Left lung (tissue), 10 donors: ENCODE results near the gene DACT3. TPM values are rescaled to one million over a fixed set of nuclear protein-coding genes. Genes with fewer than 3 reads are reported as not detected.

Experiments
- ATAC-seq: fragments of 200-7000 bp; cut with Tn5 transposase; one replicate; pipeline ENCODE4 v1.9.1; 2020; ENCODE audit warnings: moderate library complexity
- DNase-seq, 4 donors: peaks; one replicate each; pipeline ENCODE4 v3.0.0-alpha.2; 2013 to 2020
- H3K27ac ChIP-seq, 2 donors: fragments of 200-600 bp; sonication (generic) in 1 of 2; one replicate each; pipeline versions ENCODE4 v1.5.0 to v1.8.0; 2020 to 2021
- H3K27me3 ChIP-seq, 2 donors: fragments of 200-600 bp; sonication (generic) in 1 of 2; one replicate each; pipeline versions ENCODE4 v1.5.0 to v1.8.0; 2020 to 2021
- H3K36me3 ChIP-seq, 2 donors: fragments of 200-600 bp; sonication (generic) in 1 of 2; one replicate each; pipeline versions ENCODE4 v1.5.0 to v1.8.0; 2020 to 2021
- H3K4me1 ChIP-seq, 2 donors: fragments of 200-600 bp; one replicate each; pipeline ENCODE4 v1.8.0; 2021
- H3K4me3 ChIP-seq, 2 donors: fragments of 200-600 bp; sonication (generic) in 1 of 2; one replicate each; pipeline versions ENCODE4 v1.5.0 to v1.8.0; 2020 to 2021; ENCODE audit warnings: mild to moderate bottlenecking in 1 of 2
- H3K9me3 ChIP-seq, 2 donors: fragments of 200-600 bp; sonication (generic) in 1 of 2; one replicate each; pipeline versions ENCODE4 v1.5.0 to v1.8.0; 2020 to 2021
- intact Hi-C, 2 donors: fragments of 100-400 bp; cut with DNase I; formaldehyde crosslinking; loops; one replicate each; pipeline versions ENCODE4 v1.11.2 to v1.14.2; 2022
- polyA plus RNA-seq, 6 donors: library from polyadenylated mRNA; unstranded; fragments of 120-200 nt; gene quantifications; one replicate each; pipeline ENCODE4 v1.2.1, GENCODE V29; 2013; ENCODE audit not compliant: insufficient read length in 6 of 6
- total RNA-seq, 2 donors: library from RNA; stranded (reverse); fragmentation: NEBNext Ultra II Directional; extraction: Animal tissue kit (Norgen Biotek cat#: 25700); gene quantifications; one replicate each; pipeline ENCODE4 v1.2.1, GENCODE V29; 2021
- TF ChIP-seq, protein P1 (sequence below), 2 donors: fragments of 200-600 bp; sonication (generic) in 1 of 2; IDR thresholded peaks; one replicate each; pipeline versions ENCODE4 v1.5.0 to v1.8.0; 2021; ENCODE audit warnings: antibody characterized with exemption in 2 of 2
- donor health status: DM: no; HTN: yes; CAD: no.
- donor health status: DM: no; HTN: no; CAD: no.

The DACT3 gene
- total and polyA plus RNA-seq, 8 donors: 6.6 to 53.4 (median 43.2) TPM

DNA sequence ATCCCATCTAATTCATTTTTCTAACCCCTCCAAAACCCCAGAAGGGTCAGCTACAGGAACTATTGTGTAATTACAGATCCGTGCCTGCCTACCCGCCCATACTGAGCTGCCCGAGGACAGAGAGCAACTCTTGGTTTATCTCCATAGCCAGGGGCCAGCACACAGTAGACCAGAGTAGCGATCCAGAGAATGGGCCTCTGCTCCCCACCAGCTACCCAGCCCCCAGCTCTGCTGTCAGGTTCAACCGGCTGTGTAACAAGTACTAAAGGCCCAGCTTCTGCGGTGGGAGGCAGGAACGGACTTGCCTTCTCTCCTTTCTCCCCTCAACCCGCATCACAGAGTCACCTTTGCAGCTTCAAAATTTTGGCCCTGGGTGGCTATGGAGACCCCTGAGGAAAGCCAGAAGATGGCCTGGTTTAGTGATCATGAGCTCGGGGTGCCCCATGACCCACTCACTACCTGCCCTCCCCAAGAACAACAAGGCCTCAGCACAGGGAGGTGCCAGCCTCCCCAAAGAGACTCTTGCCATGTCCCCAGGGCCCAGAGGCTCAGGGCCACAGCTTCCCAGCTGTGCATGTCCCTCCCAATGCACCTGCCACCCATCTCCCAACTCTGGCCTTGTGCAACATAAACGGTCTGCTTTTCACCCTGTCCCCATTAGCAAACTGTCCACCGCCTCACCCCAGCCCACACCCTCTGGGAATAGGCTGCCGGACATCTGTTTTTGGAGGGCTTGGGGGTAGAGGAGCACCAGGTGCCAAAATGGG lies 54.1 kb downstream of the DACT3 start:
- H3K27ac ChIP-seq: no peak overlapping the region
- no peaks in the 10 kb centered on the region for H3K9me3 ChIP-seq
- H3K4me3 ChIP-seq: no peak overlapping the region
- H3K36me3 ChIP-seq: peaks cover 0 to 57% of the 10 kb centered on the region in 2 donors
- peaks cover 18 to 43% of the 10 kb centered on the region in 2 donors for H3K4me1 ChIP-seq
- no peaks in the 10 kb centered on the region for H3K27me3 ChIP-seq
- intact Hi-C loops: no loop called here
- TF ChIP-seq, protein P1, sequence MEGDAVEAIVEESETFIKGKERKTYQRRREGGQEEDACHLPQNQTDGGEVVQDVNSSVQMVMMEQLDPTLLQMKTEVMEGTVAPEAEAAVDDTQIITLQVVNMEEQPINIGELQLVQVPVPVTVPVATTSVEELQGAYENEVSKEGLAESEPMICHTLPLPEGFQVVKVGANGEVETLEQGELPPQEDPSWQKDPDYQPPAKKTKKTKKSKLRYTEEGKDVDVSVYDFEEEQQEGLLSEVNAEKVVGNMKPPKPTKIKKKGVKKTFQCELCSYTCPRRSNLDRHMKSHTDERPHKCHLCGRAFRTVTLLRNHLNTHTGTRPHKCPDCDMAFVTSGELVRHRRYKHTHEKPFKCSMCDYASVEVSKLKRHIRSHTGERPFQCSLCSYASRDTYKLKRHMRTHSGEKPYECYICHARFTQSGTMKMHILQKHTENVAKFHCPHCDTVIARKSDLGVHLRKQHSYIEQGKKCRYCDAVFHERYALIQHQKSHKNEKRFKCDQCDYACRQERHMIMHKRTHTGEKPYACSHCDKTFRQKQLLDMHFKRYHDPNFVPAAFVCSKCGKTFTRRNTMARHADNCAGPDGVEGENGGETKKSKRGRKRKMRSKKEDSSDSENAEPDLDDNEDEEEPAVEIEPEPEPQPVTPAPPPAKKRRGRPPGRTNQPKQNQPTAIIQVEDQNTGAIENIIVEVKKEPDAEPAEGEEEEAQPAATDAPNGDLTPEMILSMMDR (IDR thresholded peaks at IDR 0.05): no peak
- DNase-seq (peak in 1 of 4 donors; percentile 38), ATAC-seq (no peak)

DNA sequence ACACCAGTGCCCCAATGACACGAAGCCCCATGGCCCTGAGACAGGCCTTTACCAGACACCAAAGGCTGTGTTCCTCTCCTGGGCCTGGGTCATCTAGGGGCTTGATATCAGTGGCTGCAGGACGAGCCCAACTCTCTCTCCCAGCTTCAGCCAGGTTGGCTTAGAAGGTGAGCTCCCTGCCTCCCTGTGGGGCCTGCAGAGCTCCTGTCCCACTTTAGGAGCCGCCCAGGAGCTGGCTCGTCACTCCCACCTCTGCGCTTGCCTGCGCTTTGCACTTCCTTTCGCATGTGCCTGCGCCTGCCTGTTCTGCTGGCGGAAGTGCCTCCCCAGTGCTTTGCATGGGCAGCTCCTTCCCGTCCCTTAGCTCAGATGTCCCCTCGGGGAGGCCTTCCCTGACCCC lies 55.0 kb downstream of the DACT3 start:
- Histone ChIP-seq H3K27ac (no peak overlapping the region), H3K27me3 (no peaks in the 10 kb centered on the region), H3K4me1 (peaks cover 14 to 35% of the 10 kb centered on the region in 2 donors), H3K9me3 (no peaks in the 10 kb centered on the region), H3K36me3 (peaks cover 0 to 57% of the 10 kb centered on the region in 2 donors), H3K4me3 (no peak overlapping the region)
- ATAC-seq: no peak
- intact Hi-C loops: no loop called here
- peak in 1 of 4 donors; percentile 61 for DNase-seq
- TF ChIP-seq, protein P1 (IDR thresholded peaks at IDR 0.05): no peak

DNA sequence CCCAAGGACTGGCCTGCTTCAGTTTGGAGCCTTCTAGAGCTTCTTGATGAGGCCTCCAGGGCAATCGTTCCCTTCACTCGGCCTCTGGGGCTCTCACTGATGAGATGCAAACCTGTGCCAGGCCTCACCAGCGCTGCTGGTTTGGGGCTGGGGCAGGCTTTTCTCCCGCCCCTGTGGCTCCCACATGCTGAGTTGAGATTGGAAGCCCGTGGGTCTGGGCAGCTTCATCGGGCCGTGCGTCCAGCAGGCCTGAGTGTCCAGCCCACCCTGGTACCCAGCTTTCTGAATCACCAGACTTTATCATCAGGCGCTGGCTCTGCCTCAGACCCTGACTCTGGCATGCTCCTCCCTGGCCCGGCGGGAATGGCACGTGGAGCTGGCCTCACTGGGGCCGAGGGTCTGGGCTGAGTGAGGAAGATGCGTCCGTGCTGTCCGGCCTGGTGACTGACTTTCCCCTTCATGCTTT lies 55.6 kb downstream of the DACT3 start:
- TF ChIP-seq, protein P1 (IDR thresholded peaks at IDR 0.05): no peak
- intact Hi-C loops: no loop called here
- ATAC-seq: no peak

DNA sequence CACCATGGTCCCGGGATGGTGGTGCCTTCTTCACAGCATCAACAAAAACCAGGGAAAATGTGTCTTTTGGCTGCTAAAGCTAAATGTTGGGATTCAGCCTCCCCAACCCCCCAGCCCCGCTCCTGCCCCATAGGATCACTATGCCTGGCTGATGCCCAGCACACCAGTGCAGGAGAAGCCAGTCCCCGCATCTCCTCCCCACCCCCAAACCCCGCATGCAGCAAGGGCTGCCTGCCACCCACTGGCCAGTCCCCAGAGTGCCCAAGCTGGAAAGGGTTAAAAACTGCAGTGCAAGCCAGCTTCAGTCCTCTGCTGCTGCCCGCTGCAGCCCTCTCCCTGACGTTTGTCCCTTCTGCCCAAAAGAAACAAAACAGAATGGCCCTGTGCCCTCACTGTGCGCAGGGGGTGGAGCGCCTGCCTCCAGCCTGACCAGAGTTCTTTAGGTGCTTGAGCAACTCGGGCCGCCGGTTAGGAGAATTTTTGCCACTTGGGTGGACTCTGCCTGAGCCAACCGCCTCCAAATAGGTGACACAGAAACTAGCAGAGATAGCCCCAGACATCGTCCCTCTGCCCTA lies 56.1 kb downstream of the DACT3 start:
- no peak overlapping the region for H3K27ac ChIP-seq
- DNase-seq: peak in 1 of 4 donors; percentile 62
- ATAC-seq: no peak
- TF ChIP-seq, protein P1 (IDR thresholded peaks at IDR 0.05): no peak
- H3K36me3 ChIP-seq: peaks cover 0 to 50% of the 10 kb centered on the region in 2 donors
- no peaks in the 10 kb centered on the region for H3K9me3 ChIP-seq
- H3K4me1 ChIP-seq: peaks cover 14 to 36% of the 10 kb centered on the region in 2 donors
- H3K4me3 ChIP-seq: no peak overlapping the region
- intact Hi-C loops: no loop called here
- no peaks in the 10 kb centered on the region for H3K27me3 ChIP-seq

More for the DNA sequence above, 55.6 kb downstream of the DACT3 start:
- Histone ChIP-seq H3K27me3 (no peaks in the 10 kb centered on the region), H3K9me3 (no peaks in the 10 kb centered on the region), H3K27ac (no peak overlapping the region), H3K36me3 (peaks cover 0 to 53% of the 10 kb centered on the region in 2 donors), H3K4me1 (peaks cover 14 to 32% of the 10 kb centered on the region in 2 donors), H3K4me3 (no peak overlapping the region)
- no peak for DNase-seq

DNA sequence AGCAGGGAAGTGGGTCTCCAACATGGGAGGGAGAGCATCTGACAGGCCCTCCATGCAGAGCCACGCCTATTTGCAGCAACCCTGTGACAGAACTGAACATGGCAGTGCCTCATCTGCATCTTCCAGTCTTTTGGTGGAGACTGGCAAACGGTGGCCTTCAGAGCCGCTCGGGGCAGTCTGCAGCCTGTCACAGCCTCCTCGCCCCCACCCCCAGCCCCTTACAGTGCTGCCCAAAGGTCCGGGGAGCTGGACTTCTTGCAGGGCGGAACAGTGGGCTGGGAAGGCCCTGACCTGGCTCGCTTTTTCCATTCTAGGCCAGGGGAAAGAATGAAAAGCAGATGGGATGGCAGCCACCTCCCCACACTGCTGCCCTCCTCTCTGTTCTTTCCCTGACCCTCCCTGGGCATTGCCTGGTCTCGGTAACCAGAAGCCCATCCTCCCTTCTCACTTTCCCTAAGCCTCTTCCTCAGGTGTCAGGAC lies 57.2 kb downstream of the DACT3 start:
- Histone ChIP-seq H3K9me3 (peaks cover 0 to 4% of the 10 kb centered on the region in 2 donors), H3K27me3 (no peaks in the 10 kb centered on the region), H3K4me1 (peaks cover 14 to 36% of the 10 kb centered on the region in 2 donors), H3K4me3 (no peak overlapping the region), H3K27ac (peak overlapping the region in 1 of 2 donors; percentile 96), H3K36me3 (peaks cover 0 to 39% of the 10 kb centered on the region in 2 donors)
- ATAC-seq (no peak), DNase-seq (no peak)
- intact Hi-C loops: no loop called here
- TF ChIP-seq, protein P1 (IDR thresholded peaks at IDR 0.05): no peak
